EL (cell line): Measurements from ENCODE around the gene DCLK1.
"Not testable (repeated sequence)": the region's sequence is repeated elsewhere in the genome, so short reads cannot be mapped to it uniquely, and the experiment has no call there.

Source experiments
- DNase-seq: peaks from one replicate; pipeline ENCODE4 v3.0.0-alpha.2; 2016

DCLK1 gene

GRCh38 chr13:36082806-36083205 is 48.4 kb downstream of the DCLK1 start:
- DNase-seq: no peak

- no peak for DNase-seq
These were observed 48.8 kb downstream of the DCLK1 start for GRCh38 chr13:36082396-36082795.

- DNase-seq: no peak
These were observed 55.0 kb downstream of the DCLK1 start for GRCh38 chr13:36076211-36076610.

GRCh38 chr13:36074659-36075058 is 56.5 kb downstream of the DCLK1 start:
- DNase-seq: no peak

- DNase-seq: no peak
These were observed 58.8 kb downstream of the DCLK1 start for GRCh38 chr13:36072152-36072935.

- DNase-seq: not testable (repeated sequence)
These were observed 60.5 kb downstream of the DCLK1 start for GRCh38 chr13:36070504-36071192.

- DNase-seq: no peak
These were observed 61.3 kb downstream of the DCLK1 start for GRCh38 chr13:36069881-36070366.

- no peak for DNase-seq
These were observed 62.2 kb downstream of the DCLK1 start for GRCh38 chr13:36068991-36069390.

- no peak for DNase-seq
These were observed 62.6 kb downstream of the DCLK1 start for GRCh38 chr13:36068566-36068965.

GRCh38 chr13:36067746-36068381 is 63.3 kb downstream of the DCLK1 start:
- no peak for DNase-seq

GRCh38 chr13:36062249-36062648 is 68.9 kb downstream of the DCLK1 start:
- DNase-seq: no peak

GRCh38 chr13:36061621-36062020 is 69.6 kb downstream of the DCLK1 start:
- DNase-seq: no peak

GRCh38 chr13:36061054-36061453 is 70.1 kb downstream of the DCLK1 start:
- DNase-seq: no peak

- no peak for DNase-seq
These were observed 71.9 kb downstream of the DCLK1 start for GRCh38 chr13:36059321-36059720.

GRCh38 chr13:36058116-36058515 is 73.1 kb downstream of the DCLK1 start:
- DNase-seq: no peak

- no peak for DNase-seq
These were observed 73.6 kb downstream of the DCLK1 start for GRCh38 chr13:36057547-36057946.

- no peak for DNase-seq
These were observed 74.1 kb downstream of the DCLK1 start for GRCh38 chr13:36057041-36057440.

GRCh38 chr13:36055366-36055765 is 75.8 kb downstream of the DCLK1 start:
- no peak for DNase-seq

GRCh38 chr13:36054041-36054440 is 77.1 kb downstream of the DCLK1 start:
- DNase-seq: no peak

GRCh38 chr13:36051082-36051481 is 80.1 kb downstream of the DCLK1 start:
- DNase-seq: no peak

GRCh38 chr13:36046672-36047071 is 84.5 kb downstream of the DCLK1 start:
- no peak for DNase-seq

GRCh38 chr13:36038785-36039555 is 92.2 kb downstream of the DCLK1 start:
- no peak for DNase-seq

- DNase-seq: no peak
These were observed 98.1 kb downstream of the DCLK1 start for GRCh38 chr13:36033035-36033434.
